Activated naive CD8-positive, alpha-beta T cell (primary cell): ENCODE results near the gene MBTPS1.
"Not testable (repeated sequence)": the region's sequence is repeated elsewhere in the genome, so short reads cannot be mapped to it uniquely, and the experiment has no call there.

Source experiments
- H3K27ac Mint-ChIP-seq: one replicate; pipeline ENCODE4 v1.8.0; 2021; ENCODE audit warnings: mixed read lengths
- H3K27me3 Mint-ChIP-seq: one replicate; pipeline ENCODE4 v1.8.0; 2021; ENCODE audit warnings: mixed read lengths
- H3K36me3 Mint-ChIP-seq: one replicate; pipeline ENCODE4 v1.8.0; 2021; ENCODE audit warnings: mixed read lengths
- H3K4me1 Mint-ChIP-seq: one replicate; pipeline ENCODE4 v1.8.0; 2021; ENCODE audit warnings: low read depth, mixed read lengths
- H3K4me3 Mint-ChIP-seq: one replicate; pipeline ENCODE4 v1.8.0; 2021; ENCODE audit warnings: mild to moderate bottlenecking, mixed read lengths
- H3K9me3 Mint-ChIP-seq: one replicate; pipeline ENCODE4 v1.8.0; 2021; ENCODE audit warnings: low read depth, mixed read lengths

Gene MBTPS1

GRCh38 chr16:84119368-84119767, 2.6 kb upstream of the MBTPS1 start:
- H3K27ac Mint-ChIP-seq = no peak overlapping the region
- H3K9me3 Mint-ChIP-seq = no peaks in the 10 kb centered on the region
- H3K27me3 Mint-ChIP-seq = no peaks in the 10 kb centered on the region
- no peak overlapping the region for H3K4me3 Mint-ChIP-seq
- H3K36me3 Mint-ChIP-seq = peaks cover 4% of the 10 kb centered on the region
- peaks cover 18% of the 10 kb centered on the region for H3K4me1 Mint-ChIP-seq

GRCh38 chr16:84118315-84118714, 1.6 kb upstream of the MBTPS1 start:
- H3K36me3 Mint-ChIP-seq, H3K27me3 Mint-ChIP-seq, H3K9me3 Mint-ChIP-seq: not testable (repeated sequence)
- Mint-ChIP-seq H3K4me1 (peaks cover 23% of the 10 kb centered on the region), H3K27ac (peak overlapping the region; percentile 64), H3K4me3 (peak overlapping the region; percentile 70)

GRCh38 chr16:84117494-84117843, 727 bp upstream of the MBTPS1 start:
- H3K4me1 Mint-ChIP-seq = peaks cover 26% of the 10 kb centered on the region
- H3K27me3 Mint-ChIP-seq = no peaks in the 10 kb centered on the region
- H3K4me3 Mint-ChIP-seq = peak overlapping the region; percentile 96
- no peaks in the 10 kb centered on the region for H3K9me3 Mint-ChIP-seq
- H3K27ac Mint-ChIP-seq = peak overlapping the region; percentile 93
- no peaks in the 10 kb centered on the region for H3K36me3 Mint-ChIP-seq

GRCh38 chr16:84115919-84116719, 623 bp downstream of the MBTPS1 start:
- peak overlapping the region; percentile 89 for H3K27ac Mint-ChIP-seq
- H3K9me3 Mint-ChIP-seq = no peaks in the 10 kb centered on the region
- H3K27me3 Mint-ChIP-seq = no peaks in the 10 kb centered on the region
- H3K4me1 Mint-ChIP-seq = peaks cover 35% of the 10 kb centered on the region
- H3K36me3 Mint-ChIP-seq = no peaks in the 10 kb centered on the region
- peak overlapping the region; percentile 96 for H3K4me3 Mint-ChIP-seq

- not testable (repeated sequence) for H3K27me3 Mint-ChIP-seq, H3K36me3 Mint-ChIP-seq, H3K4me3 Mint-ChIP-seq, H3K9me3 Mint-ChIP-seq
- Mint-ChIP-seq H3K27ac (peak overlapping the region; percentile 22), H3K4me1 (peaks cover 49% of the 10 kb centered on the region)
Measured at GRCh38 chr16:84111949-84112348, 4.8 kb downstream of the MBTPS1 start.

- Mint-ChIP-seq H3K27ac (peak overlapping the region; percentile 77), H3K36me3 (no peaks in the 10 kb centered on the region), H3K27me3 (no peaks in the 10 kb centered on the region), H3K4me1 (peaks cover 53% of the 10 kb centered on the region), H3K9me3 (no peaks in the 10 kb centered on the region), H3K4me3 (no peak overlapping the region)
Measured at GRCh38 chr16:84111525-84111924, 5.2 kb downstream of the MBTPS1 start.

GRCh38 chr16:84110527-84110926, 6.2 kb downstream of the MBTPS1 start:
- Mint-ChIP-seq H3K27ac (no peak overlapping the region), H3K36me3 (no peaks in the 10 kb centered on the region), H3K4me3 (no peak overlapping the region), H3K4me1 (peaks cover 56% of the 10 kb centered on the region), H3K27me3 (no peaks in the 10 kb centered on the region), H3K9me3 (no peaks in the 10 kb centered on the region)

- no peaks in the 10 kb centered on the region for H3K9me3 Mint-ChIP-seq
- no peak overlapping the region for H3K4me3 Mint-ChIP-seq
- H3K36me3 Mint-ChIP-seq = no peaks in the 10 kb centered on the region
- peaks cover 55% of the 10 kb centered on the region for H3K4me1 Mint-ChIP-seq
- no peaks in the 10 kb centered on the region for H3K27me3 Mint-ChIP-seq
- H3K27ac Mint-ChIP-seq = peak overlapping the region; percentile 10
Measured at GRCh38 chr16:84109598-84110335, 7.0 kb downstream of the MBTPS1 start.

GRCh38 chr16:84107921-84108320, 8.8 kb downstream of the MBTPS1 start:
- H3K9me3 Mint-ChIP-seq = no peaks in the 10 kb centered on the region
- H3K4me3 Mint-ChIP-seq = no peak overlapping the region
- no peaks in the 10 kb centered on the region for H3K27me3 Mint-ChIP-seq
- no peaks in the 10 kb centered on the region for H3K36me3 Mint-ChIP-seq
- H3K27ac Mint-ChIP-seq = peak overlapping the region; percentile 25
- H3K4me1 Mint-ChIP-seq = peaks cover 56% of the 10 kb centered on the region

GRCh38 chr16:84105948-84106740, 10.6 kb downstream of the MBTPS1 start:
- Mint-ChIP-seq H3K27ac (peak overlapping the region; percentile 89), H3K27me3 (no peaks in the 10 kb centered on the region), H3K4me1 (peaks cover 58% of the 10 kb centered on the region), H3K36me3 (peaks cover 4% of the 10 kb centered on the region), H3K4me3 (no peak overlapping the region), H3K9me3 (no peaks in the 10 kb centered on the region)

- H3K4me1 Mint-ChIP-seq = peaks cover 50% of the 10 kb centered on the region
- H3K9me3 Mint-ChIP-seq = no peaks in the 10 kb centered on the region
- peak overlapping the region; percentile 24 for H3K27ac Mint-ChIP-seq
- no peaks in the 10 kb centered on the region for H3K27me3 Mint-ChIP-seq
- peaks cover 4% of the 10 kb centered on the region for H3K36me3 Mint-ChIP-seq
- no peak overlapping the region for H3K4me3 Mint-ChIP-seq
Measured at GRCh38 chr16:84105301-84105815, 11.4 kb downstream of the MBTPS1 start.

- H3K9me3 Mint-ChIP-seq = no peaks in the 10 kb centered on the region
- peak overlapping the region; percentile 23 for H3K27ac Mint-ChIP-seq
- peaks cover 4% of the 10 kb centered on the region for H3K36me3 Mint-ChIP-seq
- no peak overlapping the region for H3K4me3 Mint-ChIP-seq
- H3K4me1 Mint-ChIP-seq = peaks cover 52% of the 10 kb centered on the region
- no peaks in the 10 kb centered on the region for H3K27me3 Mint-ChIP-seq
Measured at GRCh38 chr16:84104231-84104630, 12.5 kb downstream of the MBTPS1 start.

- peaks cover 52% of the 10 kb centered on the region for H3K4me1 Mint-ChIP-seq
- peaks cover 6% of the 10 kb centered on the region for H3K36me3 Mint-ChIP-seq
- peak overlapping the region; percentile 0 for H3K27ac Mint-ChIP-seq
- no peak overlapping the region for H3K4me3 Mint-ChIP-seq
- H3K9me3 Mint-ChIP-seq = no peaks in the 10 kb centered on the region
- no peaks in the 10 kb centered on the region for H3K27me3 Mint-ChIP-seq
Measured at GRCh38 chr16:84103678-84104077, 13.1 kb downstream of the MBTPS1 start.

- H3K36me3 Mint-ChIP-seq = peaks cover 10% of the 10 kb centered on the region
- no peaks in the 10 kb centered on the region for H3K9me3 Mint-ChIP-seq
- no peak overlapping the region for H3K4me3 Mint-ChIP-seq
- peaks cover 32% of the 10 kb centered on the region for H3K4me1 Mint-ChIP-seq
- H3K27me3 Mint-ChIP-seq = no peaks in the 10 kb centered on the region
- no peak overlapping the region for H3K27ac Mint-ChIP-seq
Measured at GRCh38 chr16:84098939-84099338, 17.8 kb downstream of the MBTPS1 start.
